ENCODE measurements around the gene PRR13. TPM values are rescaled to one million over a fixed set of nuclear protein-coding genes. Genes with fewer than 3 reads are reported as not detected.

PRR13 gene
- total and polyA plus RNA-seq, 2 of the 8 experiments (the other 6 are each of a cell fraction or from before 2014, with no cell fraction given) = 82.9 to 185 TPM

GRCh38 chr12:53399896-53400295, 41.6 kb upstream of the PRR13 start:
- Histone ChIP-seq H4K5ac (ENCODE audit: insufficient read length, low read depth, low read length) (no peak overlapping the region), H3K4ac (replicated peaks; ENCODE audit: insufficient read length, low read depth, low read length) (no peak overlapping the region), H4K20me1 (replicated peaks in 1 of 2; ENCODE audit: control insufficient read depth in 1 of 2, insufficient read depth in 2 of 2, low read length in 2 of 2) (no peaks in the 10 kb centered on the region), H4K8ac (ENCODE audit: extremely low read depth, insufficient read depth, low read length) (no peak overlapping the region), H2BK12ac (ENCODE audit: low read depth, low read length) (no peak overlapping the region), H3K4me3 (ENCODE audit: extremely low read depth in 1 of 4, insufficient read depth in 2 of 4, low read depth in 3 of 4, low read length in 4 of 4) (no peak overlapping the region), H3K9ac (replicated peaks in 1 of 4; ENCODE audit: extremely low read depth in 1 of 4, low read depth in 3 of 4, low read length in 3 of 4) (no peak overlapping the region), H3K23me2 (ENCODE audit: low read depth, low read length) (no peaks in the 10 kb centered on the region), H2AK5ac (ENCODE audit: low read depth, low read length) (no peak overlapping the region), H3K23ac (ENCODE audit: insufficient read length) (no peak overlapping the region), H2BK15ac (ENCODE audit: low read length) (no peak overlapping the region), H3K79me2 (ENCODE audit: control insufficient read depth in 1 of 2, insufficient read depth in 2 of 2, low read length in 2 of 2) (peaks cover 0 to 25% of the 10 kb centered on the region in 2 experiments; a peak in 2 of 4 replicates), H3K18ac (ENCODE audit: extremely low read depth, low read length) (no peak overlapping the region), H4K91ac (replicated peaks; ENCODE audit: insufficient read length, low read length) (no peak overlapping the region), H3K56ac (replicated peaks; ENCODE audit: insufficient read length, low read depth, low read length) (no peak overlapping the region), H2BK20ac (ENCODE audit: low read length) (no peak overlapping the region), H3K27me3 (replicated peaks in 1 of 4; ENCODE audit: control insufficient read depth in 3 of 4, extremely low read depth in 1 of 4, insufficient read depth in 3 of 4, low read length in 3 of 4) (no peaks in the 10 kb centered on the region), H3K4me1 (replicated peaks in 1 of 4; ENCODE audit: control insufficient read depth in 3 of 4, insufficient read depth in 4 of 4, low read length in 3 of 4) (no peaks in the 10 kb centered on the region), H3K14ac (ENCODE audit: insufficient read length) (no peak overlapping the region), H2BK5ac (ENCODE audit: low read depth, low read length) (no peak overlapping the region), H3K9me3 (ENCODE audit: insufficient read depth in 2 of 2, low read depth in 1 of 2, low read length in 1 of 2) (no peaks in the 10 kb centered on the region), H2AFZ (ENCODE audit: low read length) (no peak overlapping the region), H3K4me2 (ENCODE audit: insufficient read depth in 1 of 2, low read depth in 2 of 2, low read length in 2 of 2) (no peak overlapping the region), H3K36me3 (ENCODE audit: control insufficient read depth in 2 of 4, insufficient read depth in 4 of 4, low read length in 3 of 4) (no peaks in the 10 kb centered on the region), H3K79me1 (ENCODE audit: low read depth, low read length) (peaks cover 1% of the 10 kb centered on the region; the same call in 1 of the 2 replicates), H2BK120ac (replicated peaks; ENCODE audit: low read depth, low read length) (no peak overlapping the region), H3K27ac (ENCODE audit: low read depth, low read length) (no peak overlapping the region)
- ChIA-PET POLR2A (ENCODE audit: partially characterized antibody) (interaction anchor here (0.7 to 2.4 kb wide), 2 partner anchors 15 to 26 kb away, joined by 3 to 7 read pairs; no protein-coding TSS in a partner anchor), CTCF (ENCODE audit: partially characterized antibody) (interaction anchor here (1.0 to 6.3 kb wide), 4 partner anchors 12 to 79 kb away, joined by 3 to 30 read pairs (median 4); partner anchors contain the start of gene AAAS)
- FAIRE-seq = no peak
- WGBS, 2 experiments (ENCODE audit: extremely low coverage in 1 of 2, insufficient coverage in 1 of 2, insufficient read length in 1 of 2, insufficient replicate concordance in 2 of 2, low coverage in 1 of 2, low lambda C conversion rate in 2 of 2, missing lambda C conversion rate in 1 of 2) = 94% methylated on average over 4 of the region's 7 CpGs; no CpG with 5 or more reads in 1 of the 2 experiments
- no peak for DNase-seq (ENCODE audit: low read depth in 1 of 2, low spot score in 2 of 2)
- TF ChIP-seq TAF1 (IDR thresholded peaks at IDR 0.05; ENCODE audit: low read depth, low read length) (no peak), RNF2 (IDR thresholded peaks at IDR 0.05; ENCODE audit: borderline replicate concordance, low read depth, low read length, missing control alignments, poor library complexity, severe bottlenecking) (no peak), NRF1 (IDR thresholded peaks at IDR 0.05; ENCODE audit: low read depth, low read length) (no peak)
